Measurements from ENCODE around the gene GNPDA1.
"Not testable (repeated sequence)": the region's sequence is repeated elsewhere in the genome, so short reads cannot be mapped to it uniquely, and the experiment has no call there.

GNPDA1 gene

DNA sequence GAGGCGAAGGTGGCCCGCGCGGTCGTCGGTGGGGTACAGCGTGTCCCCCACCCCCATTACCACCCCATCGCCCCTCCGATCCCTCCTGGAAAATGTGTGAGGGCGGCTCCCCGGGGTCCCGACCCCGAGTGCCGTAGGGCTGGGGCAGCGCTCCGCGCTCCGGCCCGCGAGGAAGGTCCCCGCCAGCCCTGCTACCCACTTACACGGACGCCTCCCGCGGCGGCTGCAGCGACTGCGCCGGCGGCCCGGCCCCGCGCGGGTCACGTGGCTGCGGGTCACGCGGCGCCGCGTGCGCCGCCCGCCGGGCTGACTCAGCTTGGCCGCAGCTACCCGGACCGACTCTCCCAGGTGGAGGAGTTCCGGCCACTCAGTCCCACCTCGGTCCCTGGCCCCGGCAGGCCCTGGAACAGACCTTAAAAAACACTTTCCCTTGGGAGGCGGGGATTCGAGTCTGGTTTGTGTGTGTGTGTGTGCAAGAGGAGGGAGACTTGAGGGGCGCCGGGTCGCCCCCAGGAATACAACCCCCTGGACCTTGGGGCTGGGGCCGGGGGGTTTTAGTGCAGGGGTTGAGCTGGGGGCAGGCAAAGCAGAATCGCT is at the start of gene GNPDA1:
Gene GNPDA1 (minus strand): TSS at position 236 of the 597 bp plus-strand sequence. CDS start 992 bp downstream, outside the sequence.
- Histone ChIP-seq H3K9me3 (ENCODE audit: control insufficient read depth, insufficient read depth, low read depth, low read length) (no peaks in the 10 kb centered on the region), H3K27ac (ENCODE audit: low read depth, low read length) (peak within 1 kb of the TSS; percentile 82)

DNA sequence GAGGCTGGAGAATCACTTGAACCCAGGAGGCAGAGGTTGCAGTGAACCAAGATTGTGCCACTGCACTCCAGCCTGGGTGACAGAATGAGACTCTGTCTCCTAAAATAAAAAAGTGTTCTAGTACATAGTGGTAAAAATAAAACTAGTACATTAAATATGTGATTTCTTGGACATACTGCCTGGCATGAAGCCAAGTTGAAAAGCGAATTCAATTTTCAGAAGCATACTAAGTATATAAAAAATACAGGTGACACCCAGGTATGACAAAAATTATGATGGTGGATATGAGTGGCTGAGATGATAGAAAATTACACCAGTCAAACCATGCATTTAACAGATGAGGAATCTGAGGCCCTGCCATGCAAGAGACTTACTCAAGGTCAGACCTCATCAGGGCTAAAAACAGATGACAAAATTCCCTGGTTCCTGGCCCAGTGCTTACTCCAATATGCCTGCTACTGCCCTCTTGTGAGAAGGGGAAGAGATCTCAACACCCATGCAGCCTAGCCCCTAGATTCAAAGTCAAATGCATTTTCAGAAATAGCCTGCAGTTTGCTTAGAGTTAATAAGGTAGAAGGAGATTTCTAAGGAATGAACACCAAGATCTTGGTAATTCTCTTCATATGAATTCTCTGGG is 46.6 kb upstream of the GNPDA1 start:
- no peaks in the 10 kb centered on the region for H3K36me3 ChIP-seq (ENCODE audit: control insufficient read depth, insufficient read depth, low read length)
- H3K27ac ChIP-seq (ENCODE audit: low read depth, low read length), result no peak overlapping the region
- H3K4me1 ChIP-seq (ENCODE audit: control insufficient read depth, insufficient read depth, low read length), result peaks cover 18% of the 10 kb centered on the region
- no peak overlapping the region for H3K9ac ChIP-seq (ENCODE audit: low read length)
- H3K9me3 ChIP-seq (ENCODE audit: control insufficient read depth, insufficient read depth, low read depth, low read length), result no peaks in the 10 kb centered on the region
- H3K4me3 ChIP-seq (ENCODE audit: low read depth, low read length), result no peak overlapping the region
- H3K27me3 ChIP-seq (ENCODE audit: control insufficient read depth, insufficient read depth, low read length), result no peaks in the 10 kb centered on the region

More for the DNA sequence above, at the start of gene GNPDA1:
- Histone ChIP-seq H3K4me1 (ENCODE audit: control insufficient read depth, insufficient read depth, low read length) (peaks cover 5% of the 10 kb centered on the region; the same call in 1 of the 2 replicates), H3K4me3 (ENCODE audit: low read depth, low read length) (peak within 1 kb of the TSS; percentile 92), H3K36me3 (ENCODE audit: control insufficient read depth, insufficient read depth, low read length) (peaks cover 29% of the 10 kb centered on the region), H3K9ac (ENCODE audit: low read length) (peak within 1 kb of the TSS; percentile 88), H3K27me3 (ENCODE audit: control insufficient read depth, insufficient read depth, low read length) (no peaks in the 10 kb centered on the region)

DNA sequence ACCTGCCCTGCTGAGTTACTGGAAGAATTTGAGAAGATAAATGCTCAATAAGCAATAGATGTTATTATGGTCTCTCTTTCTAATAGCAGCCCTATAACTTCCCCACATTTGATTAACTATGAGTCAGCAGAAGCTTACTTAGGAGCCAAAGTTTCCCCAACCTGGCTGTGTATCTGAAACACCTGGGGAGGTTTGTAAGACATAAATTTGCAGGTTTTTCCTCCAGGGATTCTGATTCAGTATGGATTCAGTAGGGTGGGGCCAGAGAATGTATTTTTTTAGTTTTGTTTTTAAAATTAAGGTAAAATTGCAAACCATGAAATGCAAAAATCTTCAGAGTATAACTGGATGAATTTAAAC is 44.9 kb upstream of the GNPDA1 start:
- H3K27ac ChIP-seq (ENCODE audit: low read depth, low read length), result no peak overlapping the region
- no peaks in the 10 kb centered on the region for H3K9me3 ChIP-seq (ENCODE audit: control insufficient read depth, insufficient read depth, low read depth, low read length)
- H3K36me3 ChIP-seq (ENCODE audit: control insufficient read depth, insufficient read depth, low read length), result no peaks in the 10 kb centered on the region
- no peak overlapping the region for H3K9ac ChIP-seq (ENCODE audit: low read length)
- no peak overlapping the region for H3K4me3 ChIP-seq (ENCODE audit: low read depth, low read length)
- no peaks in the 10 kb centered on the region for H3K27me3 ChIP-seq (ENCODE audit: control insufficient read depth, insufficient read depth, low read length)
- peaks cover 19% of the 10 kb centered on the region for H3K4me1 ChIP-seq (ENCODE audit: control insufficient read depth, insufficient read depth, low read length)

DNA sequence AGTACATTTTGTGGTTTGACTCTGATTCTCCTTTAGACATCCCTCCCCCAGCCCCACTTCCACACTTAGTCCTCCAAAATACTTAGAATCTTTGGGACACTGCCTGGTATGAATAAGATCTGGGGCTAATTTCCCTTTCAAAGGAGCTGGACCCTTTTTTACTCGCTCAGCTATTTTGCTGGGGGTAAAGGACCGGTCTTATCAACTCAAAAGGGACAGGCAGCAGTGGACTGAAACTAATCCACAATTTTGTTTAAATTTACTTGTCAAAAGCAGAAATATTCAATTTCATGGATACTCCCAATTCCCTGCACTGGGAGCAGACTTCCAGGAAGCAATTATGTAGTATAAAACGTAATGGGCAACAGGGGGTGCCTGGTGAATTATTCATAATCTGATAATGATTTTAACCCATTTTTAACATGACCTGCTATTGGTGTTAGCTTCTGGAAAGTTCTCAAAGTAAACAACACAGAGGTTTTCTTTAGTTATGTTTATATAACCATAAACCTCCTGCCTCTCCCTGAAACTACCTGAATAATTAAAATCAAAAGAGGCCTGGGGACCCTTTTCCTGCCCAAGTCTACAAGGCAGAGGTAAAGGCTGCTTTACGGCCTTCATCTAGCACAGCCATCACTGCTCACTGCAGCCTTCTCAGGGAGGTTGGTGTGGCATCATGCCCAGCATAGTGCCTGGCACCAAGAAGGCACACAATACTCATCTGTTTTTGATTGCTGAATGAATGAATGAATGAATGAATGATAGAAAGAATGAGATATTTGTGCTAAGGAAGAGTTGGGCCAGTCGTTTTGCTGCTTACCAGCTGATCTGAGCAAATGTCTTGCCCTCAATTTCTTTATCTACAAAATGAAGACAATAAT is 44.2 kb upstream of the GNPDA1 start:
- Histone ChIP-seq H3K27ac (ENCODE audit: low read depth, low read length) (no peak overlapping the region), H3K9ac (ENCODE audit: low read length) (no peak overlapping the region), H3K27me3 (ENCODE audit: control insufficient read depth, insufficient read depth, low read length) (no peaks in the 10 kb centered on the region), H3K4me1 (ENCODE audit: control insufficient read depth, insufficient read depth, low read length) (peaks cover 19% of the 10 kb centered on the region), H3K4me3 (ENCODE audit: low read depth, low read length) (no peak overlapping the region), H3K9me3 (ENCODE audit: control insufficient read depth, insufficient read depth, low read depth, low read length) (no peaks in the 10 kb centered on the region), H3K36me3 (ENCODE audit: control insufficient read depth, insufficient read depth, low read length) (no peaks in the 10 kb centered on the region)

DNA sequence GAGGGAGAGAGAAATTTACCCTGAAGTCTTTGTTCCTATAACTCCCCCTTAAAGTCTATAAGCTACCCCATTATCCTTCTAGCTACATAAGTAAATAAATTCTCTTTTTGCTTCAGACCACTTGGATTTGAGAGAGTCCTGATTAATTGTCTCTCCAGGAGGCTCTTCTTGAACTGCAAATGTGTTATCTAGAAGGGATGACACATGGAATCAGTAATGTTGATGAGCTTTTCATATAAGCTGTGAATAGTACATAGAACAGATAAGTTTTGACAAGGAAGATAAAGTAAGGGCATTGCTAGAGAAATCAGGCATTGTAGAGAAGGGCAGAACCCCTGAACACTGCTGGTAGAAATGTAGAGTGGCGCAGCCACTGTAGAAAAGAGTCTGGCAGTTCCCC is 42.5 kb upstream of the GNPDA1 start:
- no peak overlapping the region for H3K9ac ChIP-seq (ENCODE audit: low read length)

DNA sequence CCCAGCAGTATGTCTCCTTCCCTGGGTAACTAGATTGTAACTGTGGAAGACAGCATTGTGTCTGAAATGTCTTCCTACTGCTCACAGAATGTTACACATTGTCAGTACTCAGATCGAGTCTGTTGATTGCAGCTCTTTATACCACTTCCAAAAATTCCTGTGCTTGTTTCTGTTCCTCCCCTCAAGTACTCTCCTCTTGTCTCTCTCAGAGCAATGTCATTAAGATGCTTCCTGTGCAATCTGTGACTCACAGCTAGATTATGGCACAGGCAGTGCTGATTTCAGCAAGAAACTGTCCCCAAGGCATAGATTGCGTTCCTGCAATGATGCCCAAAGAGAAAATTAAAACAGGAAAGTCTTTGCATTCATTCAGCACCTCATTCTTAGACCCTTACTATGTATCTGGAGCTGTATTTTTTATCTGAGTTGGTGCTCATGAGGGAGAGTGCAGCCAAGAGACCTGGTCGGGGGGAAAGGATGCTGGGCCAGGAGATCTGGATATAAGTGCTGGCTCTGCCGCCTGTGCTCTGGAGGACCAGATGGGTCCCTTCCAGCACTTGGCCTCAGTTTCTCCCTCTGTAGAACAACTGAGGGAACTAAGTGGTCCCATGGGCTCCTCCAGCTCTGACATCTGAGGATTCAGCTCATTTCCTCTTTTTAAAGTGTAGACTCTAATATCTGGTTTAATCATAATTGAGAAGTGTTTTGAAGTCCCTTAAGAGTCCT is 40.8 kb upstream of the GNPDA1 start:
- no peaks in the 10 kb centered on the region for H3K36me3 ChIP-seq (ENCODE audit: control insufficient read depth, insufficient read depth, low read length)
- H3K27ac ChIP-seq (ENCODE audit: low read depth, low read length), result no peak overlapping the region
- no peak overlapping the region for H3K4me3 ChIP-seq (ENCODE audit: low read depth, low read length)
- H3K27me3 ChIP-seq (ENCODE audit: control insufficient read depth, insufficient read depth, low read length), result no peaks in the 10 kb centered on the region
- H3K4me1 ChIP-seq (ENCODE audit: control insufficient read depth, insufficient read depth, low read length), result peaks cover 19% of the 10 kb centered on the region
- H3K9me3 ChIP-seq (ENCODE audit: control insufficient read depth, insufficient read depth, low read depth, low read length), result no peaks in the 10 kb centered on the region
- H3K9ac ChIP-seq (ENCODE audit: low read length), result no peak overlapping the region

More for the DNA sequence above, 42.5 kb upstream of the GNPDA1 start:
- H3K9me3 ChIP-seq (ENCODE audit: control insufficient read depth, insufficient read depth, low read depth, low read length), result no peaks in the 10 kb centered on the region
- no peaks in the 10 kb centered on the region for H3K27me3 ChIP-seq (ENCODE audit: control insufficient read depth, insufficient read depth, low read length)
- no peak overlapping the region for H3K27ac ChIP-seq (ENCODE audit: low read depth, low read length)
- no peaks in the 10 kb centered on the region for H3K36me3 ChIP-seq (ENCODE audit: control insufficient read depth, insufficient read depth, low read length)
- no peak overlapping the region for H3K4me3 ChIP-seq (ENCODE audit: low read depth, low read length)
- H3K4me1 ChIP-seq (ENCODE audit: control insufficient read depth, insufficient read depth, low read length), result peaks cover 19% of the 10 kb centered on the region

DNA sequence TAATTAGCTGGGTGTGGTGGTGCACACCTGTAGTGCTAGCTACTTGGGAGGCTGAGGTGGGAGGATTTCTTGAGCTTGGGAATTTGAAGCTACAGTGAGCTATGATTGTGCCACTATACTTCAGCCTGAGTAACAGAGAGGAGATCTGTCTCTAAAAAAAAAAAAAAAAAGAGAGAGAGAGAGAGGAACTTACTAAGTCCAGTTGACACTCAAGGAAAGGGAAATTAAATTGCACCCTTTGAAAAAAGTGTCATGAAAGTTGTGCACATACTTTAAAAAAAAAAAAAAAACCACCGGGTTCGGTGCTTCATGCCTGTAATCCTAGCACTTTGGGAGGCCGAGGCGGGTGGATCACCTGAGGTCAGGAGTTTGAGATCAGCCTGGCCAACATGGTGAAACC is 39.2 kb upstream of the GNPDA1 start:
- H3K9ac ChIP-seq (ENCODE audit: low read length); H3K27ac ChIP-seq (ENCODE audit: low read depth, low read length); H3K36me3 ChIP-seq (ENCODE audit: control insufficient read depth, insufficient read depth, low read length); H3K27me3 ChIP-seq (ENCODE audit: control insufficient read depth, insufficient read depth, low read length); H3K4me3 ChIP-seq (ENCODE audit: low read depth, low read length); H3K9me3 ChIP-seq (ENCODE audit: control insufficient read depth, insufficient read depth, low read depth, low read length): not testable (repeated sequence)
- H3K4me1 ChIP-seq (ENCODE audit: control insufficient read depth, insufficient read depth, low read length), result peaks cover 13% of the 10 kb centered on the region

DNA sequence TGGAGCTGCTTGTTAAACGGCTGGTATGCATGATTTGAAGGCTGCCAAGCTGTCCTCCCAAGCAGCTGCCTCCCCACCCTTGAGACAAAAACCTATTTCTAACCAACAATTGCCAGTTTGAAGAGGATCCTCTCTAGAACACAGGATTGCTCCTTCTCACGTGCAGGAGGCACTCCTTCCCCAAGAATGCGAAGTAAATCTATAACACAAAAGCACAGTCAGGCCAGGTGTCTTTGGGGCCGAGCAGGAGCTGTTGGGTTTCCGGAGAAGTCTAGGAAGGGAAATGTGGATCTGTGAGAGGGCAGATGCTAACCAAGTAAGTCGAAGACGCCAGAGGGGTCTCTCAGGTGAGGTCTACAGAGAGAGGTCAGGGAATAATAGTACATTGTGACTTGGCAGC is 35.4 kb upstream of the GNPDA1 start:
- no peak overlapping the region for H3K9ac ChIP-seq (ENCODE audit: low read length)
- H3K36me3 ChIP-seq (ENCODE audit: control insufficient read depth, insufficient read depth, low read length), result no peaks in the 10 kb centered on the region
- H3K4me3 ChIP-seq (ENCODE audit: low read depth, low read length), result no peak overlapping the region
- H3K9me3 ChIP-seq (ENCODE audit: control insufficient read depth, insufficient read depth, low read depth, low read length), result no peaks in the 10 kb centered on the region
- no peak overlapping the region for H3K27ac ChIP-seq (ENCODE audit: low read depth, low read length)
- no peaks in the 10 kb centered on the region for H3K27me3 ChIP-seq (ENCODE audit: control insufficient read depth, insufficient read depth, low read length)
- peaks cover 3% of the 10 kb centered on the region; the same call in 1 of the 2 replicates for H3K4me1 ChIP-seq (ENCODE audit: control insufficient read depth, insufficient read depth, low read length)

DNA sequence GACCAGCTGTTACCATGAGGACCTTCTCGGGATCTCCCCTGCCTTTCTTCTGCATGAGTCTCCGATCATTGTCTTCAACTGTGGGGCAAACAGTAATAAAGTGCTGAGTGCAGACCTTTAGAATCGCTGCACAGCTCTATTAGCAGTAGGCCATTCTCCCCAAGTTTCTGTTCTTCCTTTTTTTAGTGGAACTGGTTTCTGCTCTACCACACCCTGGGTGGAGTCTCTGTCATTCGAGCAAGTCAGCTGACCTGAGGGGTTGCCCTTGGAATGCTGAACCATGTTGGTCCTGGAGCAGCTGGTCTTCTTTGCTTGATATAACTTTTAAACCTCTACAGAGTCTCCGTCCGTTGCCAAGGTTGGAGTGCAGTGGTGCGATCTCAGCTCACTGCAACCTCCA is 33.4 kb upstream of the GNPDA1 start:
- Histone ChIP-seq H3K36me3 (ENCODE audit: control insufficient read depth, insufficient read depth, low read length) (no peaks in the 10 kb centered on the region), H3K27me3 (ENCODE audit: control insufficient read depth, insufficient read depth, low read length) (no peaks in the 10 kb centered on the region), H3K9ac (ENCODE audit: low read length) (no peak overlapping the region), H3K4me1 (ENCODE audit: control insufficient read depth, insufficient read depth, low read length) (no peaks in the 10 kb centered on the region), H3K27ac (ENCODE audit: low read depth, low read length) (no peak overlapping the region), H3K9me3 (ENCODE audit: control insufficient read depth, insufficient read depth, low read depth, low read length) (no peaks in the 10 kb centered on the region), H3K4me3 (ENCODE audit: low read depth, low read length) (no peak overlapping the region)

DNA sequence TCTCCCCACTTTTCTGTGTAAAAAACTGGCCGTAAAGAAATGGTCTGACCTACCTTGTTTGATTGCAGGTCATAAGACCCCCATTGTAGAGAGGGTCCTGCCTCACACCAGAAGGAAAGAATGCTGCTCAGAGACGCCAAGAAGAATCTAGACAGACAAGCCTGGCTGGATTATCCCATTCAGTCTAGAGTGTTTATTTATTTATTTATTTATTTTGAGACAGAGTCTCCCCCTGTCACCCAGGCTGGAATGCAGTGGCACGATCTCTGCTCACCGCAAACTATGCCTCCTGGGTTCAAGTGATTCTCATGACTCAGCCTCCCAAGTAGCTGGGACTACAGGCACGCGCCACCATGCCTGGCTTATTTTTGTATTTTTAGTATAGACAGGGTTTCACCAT is 28.1 kb upstream of the GNPDA1 start:
- H3K27me3 ChIP-seq (ENCODE audit: control insufficient read depth, insufficient read depth, low read length); H3K4me3 ChIP-seq (ENCODE audit: low read depth, low read length); H3K4me1 ChIP-seq (ENCODE audit: control insufficient read depth, insufficient read depth, low read length); H3K9me3 ChIP-seq (ENCODE audit: control insufficient read depth, insufficient read depth, low read depth, low read length); H3K36me3 ChIP-seq (ENCODE audit: control insufficient read depth, insufficient read depth, low read length); H3K27ac ChIP-seq (ENCODE audit: low read depth, low read length); H3K9ac ChIP-seq (ENCODE audit: low read length): not testable (repeated sequence)

Measured in HUES6 (cell line).